ENCODE data around the gene AMBRA1. TPM values are rescaled to one million over a fixed set of nuclear protein-coding genes. Genes with fewer than 3 reads are reported as not detected.

Gene AMBRA1
- total RNA-seq, 1 donor, result 23.7 TPM

DNA sequence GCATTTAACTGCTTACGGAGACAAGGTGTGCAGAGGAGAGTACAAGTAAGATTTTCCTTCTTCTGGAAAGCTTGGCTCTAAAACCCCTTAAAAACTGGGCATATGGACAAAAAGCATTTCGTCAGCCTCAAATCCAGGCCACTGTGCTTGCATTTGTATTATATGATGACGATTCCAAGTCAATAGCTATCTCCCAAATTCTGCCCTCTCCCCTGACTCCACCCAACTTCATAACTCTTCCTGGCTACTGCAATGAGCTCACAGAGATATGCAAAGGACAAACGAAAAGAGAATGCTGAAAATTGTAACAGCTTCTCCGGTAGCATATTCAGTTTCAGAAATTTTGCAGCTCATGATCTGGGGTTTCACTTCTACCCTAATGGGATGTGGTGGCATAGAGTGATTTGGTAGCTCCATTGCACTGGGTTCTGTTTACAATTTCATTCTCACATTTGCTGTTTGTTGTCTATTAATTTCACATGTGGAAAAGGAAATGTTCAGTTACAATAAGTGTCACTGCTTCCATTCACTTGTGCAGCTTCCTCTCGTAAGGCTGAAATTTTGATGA lies 156.6 kb downstream of the AMBRA1 start:
- DNase-seq (ENCODE audit: low read depth), result no peak
- TF ChIP-seq, protein P1, sequence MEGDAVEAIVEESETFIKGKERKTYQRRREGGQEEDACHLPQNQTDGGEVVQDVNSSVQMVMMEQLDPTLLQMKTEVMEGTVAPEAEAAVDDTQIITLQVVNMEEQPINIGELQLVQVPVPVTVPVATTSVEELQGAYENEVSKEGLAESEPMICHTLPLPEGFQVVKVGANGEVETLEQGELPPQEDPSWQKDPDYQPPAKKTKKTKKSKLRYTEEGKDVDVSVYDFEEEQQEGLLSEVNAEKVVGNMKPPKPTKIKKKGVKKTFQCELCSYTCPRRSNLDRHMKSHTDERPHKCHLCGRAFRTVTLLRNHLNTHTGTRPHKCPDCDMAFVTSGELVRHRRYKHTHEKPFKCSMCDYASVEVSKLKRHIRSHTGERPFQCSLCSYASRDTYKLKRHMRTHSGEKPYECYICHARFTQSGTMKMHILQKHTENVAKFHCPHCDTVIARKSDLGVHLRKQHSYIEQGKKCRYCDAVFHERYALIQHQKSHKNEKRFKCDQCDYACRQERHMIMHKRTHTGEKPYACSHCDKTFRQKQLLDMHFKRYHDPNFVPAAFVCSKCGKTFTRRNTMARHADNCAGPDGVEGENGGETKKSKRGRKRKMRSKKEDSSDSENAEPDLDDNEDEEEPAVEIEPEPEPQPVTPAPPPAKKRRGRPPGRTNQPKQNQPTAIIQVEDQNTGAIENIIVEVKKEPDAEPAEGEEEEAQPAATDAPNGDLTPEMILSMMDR (IDR thresholded peaks at IDR 0.05; ENCODE audit: insufficient read depth, low read depth, low read length), result no peak

DNA sequence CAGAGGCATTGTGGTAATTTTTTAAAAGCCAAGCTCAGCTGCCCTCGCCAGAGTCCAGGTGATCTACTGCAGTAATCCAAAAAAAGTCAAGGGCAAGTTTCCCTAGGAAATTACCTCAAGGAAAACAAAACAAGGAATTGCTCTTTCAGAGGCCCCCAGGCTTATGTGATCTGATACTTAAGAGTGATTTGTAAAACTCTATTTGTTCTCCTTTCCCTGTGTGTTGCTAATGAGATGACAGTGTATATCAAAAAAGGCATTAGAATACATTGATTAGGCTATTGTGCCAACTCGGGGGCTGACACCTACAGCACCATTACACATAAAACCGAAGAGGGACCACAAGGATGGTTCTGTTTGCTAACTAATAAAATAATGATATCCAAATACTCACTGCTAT lies 157.7 kb downstream of the AMBRA1 start:
- TF ChIP-seq, protein P1 (IDR thresholded peaks at IDR 0.05; ENCODE audit: insufficient read depth, low read depth, low read length), result no peak
- no peak for DNase-seq (ENCODE audit: low read depth)
- H3K4me3 ChIP-seq (ENCODE audit: low read depth, low read length), result no peak overlapping the region

More for the DNA sequence above, 156.6 kb downstream of the AMBRA1 start:
- H3K4me3 ChIP-seq (ENCODE audit: low read depth, low read length), result no peak overlapping the region

DNA sequence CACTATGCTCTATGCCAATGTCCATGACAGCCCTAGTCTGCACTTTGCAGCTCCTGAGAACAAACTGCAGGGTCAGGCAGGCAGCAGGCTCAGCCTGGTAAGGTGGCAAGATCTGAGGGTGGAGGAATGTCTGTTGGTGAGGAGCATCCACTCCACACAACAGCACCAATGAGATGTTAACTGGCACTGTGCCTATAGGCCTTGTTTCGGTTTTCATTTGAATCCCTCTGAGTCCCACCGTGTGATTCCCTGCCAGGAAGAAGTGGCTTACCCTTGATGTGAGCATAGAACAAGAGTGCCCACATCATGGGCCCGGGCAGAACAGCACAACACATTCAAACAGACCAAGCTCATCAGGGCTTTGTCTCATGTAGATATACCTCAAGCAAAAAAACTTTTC lies 158.1 kb downstream of the AMBRA1 start:
- H3K4me3 ChIP-seq (ENCODE audit: low read depth, low read length), result no peak overlapping the region
- DNase-seq (ENCODE audit: low read depth), result no peak
- TF ChIP-seq, protein P1 (IDR thresholded peaks at IDR 0.05; ENCODE audit: insufficient read depth, low read depth, low read length), result no peak

DNA sequence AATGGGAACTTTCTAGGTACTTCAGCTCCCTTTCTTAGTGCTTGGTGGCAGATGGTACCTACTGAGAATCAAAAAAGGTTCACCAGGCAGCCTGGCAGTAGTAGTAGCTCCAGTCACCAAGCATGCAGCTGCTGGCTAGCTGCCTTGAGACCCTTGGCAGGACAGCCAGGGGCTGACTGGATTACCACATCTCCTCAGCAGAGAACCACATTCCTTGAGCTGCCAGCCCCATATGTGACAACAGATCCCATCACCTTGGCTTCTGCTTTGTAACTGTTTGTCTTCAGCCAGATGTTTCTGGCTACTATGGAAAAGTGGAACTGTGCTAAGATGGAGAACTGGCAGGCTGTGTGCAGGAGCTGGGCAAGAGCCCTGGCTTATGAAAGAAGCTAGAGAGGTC lies 162.6 kb downstream of the AMBRA1 start:
- no peak for DNase-seq (ENCODE audit: low read depth)
- TF ChIP-seq, protein P1 (IDR thresholded peaks at IDR 0.05; ENCODE audit: insufficient read depth, low read depth, low read length), result no peak
- H3K4me3 ChIP-seq (ENCODE audit: low read depth, low read length), result no peak overlapping the region

DNA sequence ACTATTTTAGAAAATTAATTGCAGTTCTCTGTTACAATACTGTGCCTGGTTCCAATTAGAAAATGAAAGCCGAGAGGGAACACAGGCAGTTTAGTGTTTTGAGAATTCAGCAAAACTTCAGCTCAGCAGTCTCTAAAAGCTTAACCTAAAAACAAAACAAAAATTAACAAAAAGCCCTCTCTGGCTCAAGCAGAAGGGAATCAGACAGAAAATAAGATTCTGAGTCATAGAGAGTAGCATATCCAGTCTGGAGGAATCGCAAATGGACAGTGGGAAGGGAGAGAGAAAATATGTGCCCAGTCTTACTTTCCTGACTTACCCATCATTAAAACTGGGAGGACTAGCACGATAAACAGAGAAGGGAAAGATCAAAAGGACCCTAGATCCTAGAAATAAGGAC lies 164.1 kb downstream of the AMBRA1 start:
- TF ChIP-seq, protein P1 (IDR thresholded peaks at IDR 0.05; ENCODE audit: insufficient read depth, low read depth, low read length), result no peak
- H3K4me3 ChIP-seq (ENCODE audit: low read depth, low read length), result no peak overlapping the region
- DNase-seq (ENCODE audit: low read depth), result peak; percentile 19

DNA sequence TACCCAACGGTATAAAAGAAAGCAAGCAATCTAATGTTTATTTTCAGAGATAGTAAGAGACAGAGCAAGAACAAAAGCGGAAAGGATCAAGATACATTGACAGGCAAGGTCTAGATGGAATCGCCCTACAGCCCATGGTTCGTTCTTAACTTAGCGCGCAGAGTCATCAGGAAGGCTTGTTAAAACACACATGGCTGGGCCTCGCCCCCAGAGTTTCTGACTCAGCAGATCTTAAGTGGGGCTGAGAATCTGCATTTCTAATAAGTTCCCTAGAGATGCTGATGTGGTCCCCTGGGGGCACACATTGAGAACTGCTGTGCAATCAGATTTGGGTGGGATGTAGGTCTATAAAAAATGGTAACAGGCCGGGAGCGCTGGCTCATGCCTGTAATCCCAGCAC lies 166.5 kb downstream of the AMBRA1 start:
- no peak overlapping the region for H3K4me3 ChIP-seq (ENCODE audit: low read depth, low read length)
- DNase-seq (ENCODE audit: low read depth), result no peak
- TF ChIP-seq, protein P1 (IDR thresholded peaks at IDR 0.05; ENCODE audit: insufficient read depth, low read depth, low read length), result no peak

All from fibroblast of villous mesenchyme (primary cell).